Measurements from ENCODE around the gene G2E3. TPM values are rescaled to one million over a fixed set of nuclear protein-coding genes. Genes with fewer than 3 reads are reported as not detected.

The G2E3 gene
- total and polyA plus RNA-seq, 2 donors from 2014 or later, result 4.4 to 20.5 TPM

GRCh38 chr14:30621354-30621939 is 62.5 kb downstream of the G2E3 start:
- intact Hi-C loops (cut with DNase I), result no loop called here
- FAIRE-seq, result no peak

GRCh38 chr14:30621940-30622830 is 63.2 kb downstream of the G2E3 start, which contains the start of gene SCFD1:
TSS of gene SCFD1 (plus strand) at chr14:30622319. CDS start at chr14:30622339, 20 bp downstream.
- Histone ChIP-seq H3K4me1 (ENCODE audit: control insufficient read depth in 2 of 3, insufficient read depth in 2 of 3, low read depth in 1 of 3, low read length in 3 of 3) (peaks cover 0 to 5% (median 5%) of the 10 kb centered on the region in 3 donors), H3K27ac (ENCODE audit: low read depth in 2 of 2, low read length in 2 of 2) (peak within 1 kb of the TSS; percentile 71 to 84), H3K9ac (ENCODE audit: low read length in 3 of 3) (peak within 1 kb of the TSS; percentile 92 to 98 (median 97)), H3K4me3 (ENCODE audit: low read length in 3 of 3) (peak within 1 kb of the TSS; percentile 95 to 98 (median 97)), H3K36me3 (ENCODE audit: control insufficient read depth in 2 of 3, insufficient read depth in 3 of 3, low read length in 3 of 3) (no peaks in the 10 kb centered on the region), H3K27me3 (ENCODE audit: control insufficient read depth, insufficient read depth, low read length) (no peaks in the 10 kb centered on the region), H3K9me3 (ENCODE audit: control insufficient read depth in 2 of 3, insufficient read depth in 1 of 3, low read length in 3 of 3) (no peaks in the 10 kb centered on the region)
- intact Hi-C loops (cut with DNase I), result no loop called here
- no peak for TF ChIP-seq CTCF (IDR thresholded peaks at IDR 0.05; ENCODE audit: borderline replicate concordance, extremely low read depth, insufficient read depth)
- peak; percentile 96 to 98 (median 98) for DNase-seq
- FAIRE-seq, result no peak

More at GRCh38 chr14:30621354-30621939, 62.5 kb downstream of the G2E3 start:
- Histone ChIP-seq H3K9ac (ENCODE audit: low read length in 3 of 3) (peak overlapping the region; percentile 52 to 97 (median 86)), H3K9me3 (ENCODE audit: control insufficient read depth in 2 of 3, insufficient read depth in 1 of 3, low read length in 3 of 3) (no peaks in the 10 kb centered on the region), H3K27me3 (ENCODE audit: control insufficient read depth, insufficient read depth, low read length) (no peaks in the 10 kb centered on the region), H3K4me3 (ENCODE audit: low read length in 3 of 3) (peak overlapping the region; percentile 95 to 98 (median 97)), H3K27ac (ENCODE audit: low read depth in 2 of 2, low read length in 2 of 2) (peak overlapping the region; percentile 71 to 84), H3K36me3 (ENCODE audit: control insufficient read depth in 2 of 3, insufficient read depth in 3 of 3, low read length in 3 of 3) (no peaks in the 10 kb centered on the region), H3K4me1 (ENCODE audit: control insufficient read depth in 2 of 3, insufficient read depth in 2 of 3, low read depth in 1 of 3, low read length in 3 of 3) (peaks cover 0 to 5% (median 5%) of the 10 kb centered on the region in 3 donors)
- no peak for TF ChIP-seq CTCF (IDR thresholded peaks at IDR 0.05; ENCODE audit: borderline replicate concordance, extremely low read depth, insufficient read depth)
- DNase-seq, result peak in 3 of 5 donors; percentile 21 to 49 (median 46)

GRCh38 chr14:30623412-30624131 is 64.6 kb downstream of the G2E3 start:
- Histone ChIP-seq H3K27me3 (ENCODE audit: control insufficient read depth, insufficient read depth, low read length) (no peaks in the 10 kb centered on the region), H3K9ac (ENCODE audit: low read length in 3 of 3) (peak overlapping the region in 1 of 3 donors; percentile 97), H3K4me3 (ENCODE audit: low read length in 3 of 3) (peak overlapping the region; percentile 95 to 98 (median 97)), H3K9me3 (ENCODE audit: control insufficient read depth in 2 of 3, insufficient read depth in 1 of 3, low read length in 3 of 3) (no peaks in the 10 kb centered on the region), H3K27ac (ENCODE audit: low read depth in 2 of 2, low read length in 2 of 2) (no peak overlapping the region), H3K36me3 (ENCODE audit: control insufficient read depth in 2 of 3, insufficient read depth in 3 of 3, low read length in 3 of 3) (no peaks in the 10 kb centered on the region), H3K4me1 (ENCODE audit: control insufficient read depth in 2 of 3, insufficient read depth in 2 of 3, low read depth in 1 of 3, low read length in 3 of 3) (peaks cover 0 to 5% (median 5%) of the 10 kb centered on the region in 3 donors)
- FAIRE-seq (no peak), DNase-seq (no peak)
- intact Hi-C loops (cut with DNase I), result no loop called here
- TF ChIP-seq CTCF (IDR thresholded peaks at IDR 0.05; ENCODE audit: borderline replicate concordance, extremely low read depth, insufficient read depth), result no peak
